ENCODE results near the gene SORBS1. TPM values are rescaled to one million over a fixed set of nuclear protein-coding genes. Genes with fewer than 3 reads are reported as not detected.

SORBS1 gene
- total and polyA plus RNA-seq, 2 of the 13 experiments (the other 11 are each of a cell fraction or from before 2014, with no cell fraction given) = 16.8 to 39.8 TPM

DNA sequence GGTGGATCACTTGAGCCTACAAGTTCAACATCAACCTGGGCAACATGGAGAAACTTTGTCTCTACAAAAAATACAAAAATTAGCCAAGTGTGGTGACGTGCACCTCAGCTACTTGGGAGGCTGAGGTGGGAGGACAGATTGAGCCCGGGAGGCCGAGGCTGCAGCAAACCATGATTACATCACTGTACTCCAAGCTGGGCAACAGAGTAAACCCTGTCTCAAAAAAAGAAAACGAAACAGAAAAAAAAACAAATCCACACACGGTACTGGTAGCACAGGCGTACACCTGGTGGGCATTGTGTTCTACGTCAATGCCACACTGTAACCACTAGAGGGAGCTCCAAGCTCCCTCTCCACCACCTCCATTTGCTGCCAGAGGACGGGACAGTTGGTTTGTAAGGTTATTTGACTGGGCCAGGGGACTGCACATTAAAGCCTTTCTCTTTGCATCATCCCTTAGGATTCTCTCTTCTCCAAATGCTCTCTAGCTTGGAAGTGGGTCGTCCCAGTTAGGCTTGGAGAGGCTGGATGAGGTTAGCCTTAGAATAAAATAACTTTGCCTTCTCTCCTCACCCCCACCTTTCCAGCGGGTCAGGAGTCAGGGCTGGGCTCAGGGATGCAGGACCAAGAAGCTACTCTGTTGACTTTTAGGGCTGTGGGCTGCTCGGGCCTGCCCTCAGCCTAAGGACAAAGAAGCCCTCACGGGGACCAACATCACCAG lies 130.8 kb downstream of the SORBS1 start (continued):
- no peak for TF ChIP-seq LCORL (IDR thresholded peaks at IDR 0.05)
- peak; percentile 5; the same call in 1 of the 2 replicates for TF ChIP-seq LCORL (CRISPR knock-in tag; IDR thresholded peaks at IDR 0.05)
- no peak; a peak in 1 of 4 replicates for TF ChIP-seq KLF16 (CRISPR knock-in tag; IDR thresholded peaks at IDR 0.05)
- no peak for TF ChIP-seq KDM5B (CRISPR knock-in tag; IDR thresholded peaks at IDR 0.05; ENCODE audit: borderline replicate concordance)
- TF ChIP-seq, protein P1, sequence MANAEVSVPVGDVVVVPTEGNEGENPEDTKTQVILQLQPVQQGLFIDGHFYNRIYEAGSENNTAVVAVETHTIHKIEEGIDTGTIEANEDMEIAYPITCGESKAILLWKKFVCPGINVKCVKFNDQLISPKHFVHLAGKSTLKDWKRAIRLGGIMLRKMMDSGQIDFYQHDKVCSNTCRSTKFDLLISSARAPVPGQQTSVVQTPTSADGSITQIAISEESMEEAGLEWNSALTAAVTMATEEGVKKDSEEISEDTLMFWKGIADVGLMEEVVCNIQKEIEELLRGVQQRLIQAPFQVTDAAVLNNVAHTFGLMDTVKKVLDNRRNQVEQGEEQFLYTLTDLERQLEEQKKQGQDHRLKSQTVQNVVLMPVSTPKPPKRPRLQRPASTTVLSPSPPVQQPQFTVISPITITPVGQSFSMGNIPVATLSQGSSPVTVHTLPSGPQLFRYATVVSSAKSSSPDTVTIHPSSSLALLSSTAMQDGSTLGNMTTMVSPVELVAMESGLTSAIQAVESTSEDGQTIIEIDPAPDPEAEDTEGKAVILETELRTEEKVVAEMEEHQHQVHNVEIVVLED (CRISPR knock-in tag; IDR thresholded peaks at IDR 0.05; ENCODE audit: borderline replicate concordance) = no peak
- TF ChIP-seq CREM (IDR thresholded peaks at IDR 0.05) = peak; percentile 60
- TF ChIP-seq CREM (CRISPR knock-in tag; IDR thresholded peaks at IDR 0.05) = no peak
- TF ChIP-seq ZNF629 (CRISPR knock-in tag; conservative IDR thresholded peaks at IDR 0.05) = no peak
- TF ChIP-seq THAP11 (CRISPR knock-in tag; IDR thresholded peaks at IDR 0.05) = 0 out of 2 replicates have a peak, but pooled peaks have one; percentile 33
- no peak for TF ChIP-seq FOXP1 (IDR thresholded peaks at IDR 0.05)
- no peak for TF ChIP-seq FOXP1 (CRISPR knock-in tag; IDR thresholded peaks at IDR 0.05)
- TF ChIP-seq ATF7 (IDR thresholded peaks at IDR 0.05) = no peak
- TF ChIP-seq ATF7 (CRISPR knock-in tag; IDR thresholded peaks at IDR 0.05) = no peak
- peak; percentile 60; the same call in 1 of the 2 replicates for TF ChIP-seq MIXL1 (CRISPR knock-in tag; IDR thresholded peaks at IDR 0.05)
- TF ChIP-seq NR2F1 (CRISPR knock-in tag; IDR thresholded peaks at IDR 0.05) = no peak
- TF ChIP-seq, protein P2, sequence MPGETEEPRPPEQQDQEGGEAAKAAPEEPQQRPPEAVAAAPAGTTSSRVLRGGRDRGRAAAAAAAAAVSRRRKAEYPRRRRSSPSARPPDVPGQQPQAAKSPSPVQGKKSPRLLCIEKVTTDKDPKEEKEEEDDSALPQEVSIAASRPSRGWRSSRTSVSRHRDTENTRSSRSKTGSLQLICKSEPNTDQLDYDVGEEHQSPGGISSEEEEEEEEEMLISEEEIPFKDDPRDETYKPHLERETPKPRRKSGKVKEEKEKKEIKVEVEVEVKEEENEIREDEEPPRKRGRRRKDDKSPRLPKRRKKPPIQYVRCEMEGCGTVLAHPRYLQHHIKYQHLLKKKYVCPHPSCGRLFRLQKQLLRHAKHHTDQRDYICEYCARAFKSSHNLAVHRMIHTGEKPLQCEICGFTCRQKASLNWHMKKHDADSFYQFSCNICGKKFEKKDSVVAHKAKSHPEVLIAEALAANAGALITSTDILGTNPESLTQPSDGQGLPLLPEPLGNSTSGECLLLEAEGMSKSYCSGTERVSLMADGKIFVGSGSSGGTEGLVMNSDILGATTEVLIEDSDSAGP (CRISPR knock-in tag; IDR thresholded peaks at IDR 0.05; ENCODE audit: borderline replicate concordance) = 0 out of 2 replicates have a peak, but pooled peaks have one; percentile 20
- TF ChIP-seq, protein P3, sequence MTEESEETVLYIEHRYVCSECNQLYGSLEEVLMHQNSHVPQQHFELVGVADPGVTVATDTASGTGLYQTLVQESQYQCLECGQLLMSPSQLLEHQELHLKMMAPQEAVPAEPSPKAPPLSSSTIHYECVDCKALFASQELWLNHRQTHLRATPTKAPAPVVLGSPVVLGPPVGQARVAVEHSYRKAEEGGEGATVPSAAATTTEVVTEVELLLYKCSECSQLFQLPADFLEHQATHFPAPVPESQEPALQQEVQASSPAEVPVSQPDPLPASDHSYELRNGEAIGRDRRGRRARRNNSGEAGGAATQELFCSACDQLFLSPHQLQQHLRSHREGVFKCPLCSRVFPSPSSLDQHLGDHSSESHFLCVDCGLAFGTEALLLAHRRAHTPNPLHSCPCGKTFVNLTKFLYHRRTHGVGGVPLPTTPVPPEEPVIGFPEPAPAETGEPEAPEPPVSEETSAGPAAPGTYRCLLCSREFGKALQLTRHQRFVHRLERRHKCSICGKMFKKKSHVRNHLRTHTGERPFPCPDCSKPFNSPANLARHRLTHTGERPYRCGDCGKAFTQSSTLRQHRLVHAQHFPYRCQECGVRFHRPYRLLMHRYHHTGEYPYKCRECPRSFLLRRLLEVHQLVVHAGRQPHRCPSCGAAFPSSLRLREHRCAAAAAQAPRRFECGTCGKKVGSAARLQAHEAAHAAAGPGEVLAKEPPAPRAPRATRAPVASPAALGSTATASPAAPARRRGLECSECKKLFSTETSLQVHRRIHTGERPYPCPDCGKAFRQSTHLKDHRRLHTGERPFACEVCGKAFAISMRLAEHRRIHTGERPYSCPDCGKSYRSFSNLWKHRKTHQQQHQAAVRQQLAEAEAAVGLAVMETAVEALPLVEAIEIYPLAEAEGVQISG (CRISPR knock-in tag; IDR thresholded peaks at IDR 0.05) = no peak
- TF ChIP-seq ZNF383 (CRISPR knock-in tag; IDR thresholded peaks at IDR 0.05; ENCODE audit: borderline replicate concordance) = no peak
- TF ChIP-seq SIN3B (IDR thresholded peaks at IDR 0.05; ENCODE audit: low read length) = no peak
- TF ChIP-seq NR1H2 (CRISPR knock-in tag; IDR thresholded peaks at IDR 0.05; ENCODE audit: borderline replicate concordance, low read depth) = no peak
- TF ChIP-seq MATR3 (CRISPR knock-in tag; IDR thresholded peaks at IDR 0.05) = no peak
